ENCODE data around the gene VPS37D. TPM values are rescaled to one million over a fixed set of nuclear protein-coding genes. Genes with fewer than 3 reads are reported as not detected.
A peak's percentile ranks its signal among the peaks of the same experiment; 100 is the strongest.

VPS37D gene
- total RNA-seq, 2 donors from 2014 or later: 6.1 to 9.1 TPM

DNA sequence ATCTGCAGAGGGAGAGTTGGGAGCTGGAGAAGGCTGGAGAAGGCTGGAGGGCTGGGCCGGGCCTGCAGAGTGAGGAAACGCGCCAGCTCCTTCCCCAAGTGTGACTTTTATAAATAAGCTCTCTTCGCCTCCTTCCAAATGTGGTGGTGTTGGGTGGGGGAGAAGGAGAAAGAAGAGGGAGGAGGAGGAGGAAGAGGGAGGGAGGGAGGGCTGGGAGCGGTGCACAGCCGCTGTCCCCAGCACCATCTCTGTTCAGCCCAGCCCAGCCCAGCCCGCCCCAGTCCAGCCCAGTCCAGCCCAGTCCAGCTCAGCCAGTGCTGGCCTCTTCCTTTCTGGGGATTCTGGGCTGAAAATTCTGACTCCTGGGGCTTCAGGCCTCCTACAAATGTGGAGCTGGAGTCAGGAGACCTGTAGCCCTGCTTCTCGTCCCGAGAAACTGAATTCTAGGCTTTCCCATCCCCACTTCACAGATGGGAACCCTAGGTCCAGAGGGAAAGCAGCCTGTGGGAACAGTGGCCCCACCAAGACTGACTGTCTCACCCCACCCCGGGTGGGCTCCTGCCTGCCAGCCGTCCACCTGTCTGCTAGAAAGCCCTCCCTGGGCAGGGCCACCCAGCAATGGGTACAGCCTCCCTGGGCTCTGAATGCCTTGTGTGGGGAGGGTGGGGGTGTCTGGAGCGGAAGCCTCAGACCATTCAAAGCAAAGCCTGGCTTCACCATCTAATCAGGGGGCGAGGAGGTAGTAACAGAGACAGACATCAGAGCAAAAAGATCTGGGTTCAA, 49.6 kb downstream of the VPS37D start:
- no peaks in the 10 kb centered on the region for H3K36me3 ChIP-seq (ENCODE audit: control insufficient read depth, insufficient read depth, low read length)
- no peak for DNase-seq
- H3K27ac ChIP-seq (ENCODE audit: low read depth, low read length): no peak overlapping the region
- H3K27me3 ChIP-seq (ENCODE audit: control insufficient read depth, insufficient read depth, low read length, poor library complexity, severe bottlenecking): peaks cover 19% of the 10 kb centered on the region
- peaks cover 32% of the 10 kb centered on the region for H3K27me3 Mint-ChIP-seq (ENCODE audit: insufficient read depth)
- H3K27ac Mint-ChIP-seq: no peak overlapping the region
- peaks cover 4% of the 10 kb centered on the region for H3K4me1 ChIP-seq (ENCODE audit: control insufficient read depth, insufficient read depth, low read length)
- H3K4me3 ChIP-seq (ENCODE audit: low read length): no peak overlapping the region
- TF ChIP-seq, protein P1, sequence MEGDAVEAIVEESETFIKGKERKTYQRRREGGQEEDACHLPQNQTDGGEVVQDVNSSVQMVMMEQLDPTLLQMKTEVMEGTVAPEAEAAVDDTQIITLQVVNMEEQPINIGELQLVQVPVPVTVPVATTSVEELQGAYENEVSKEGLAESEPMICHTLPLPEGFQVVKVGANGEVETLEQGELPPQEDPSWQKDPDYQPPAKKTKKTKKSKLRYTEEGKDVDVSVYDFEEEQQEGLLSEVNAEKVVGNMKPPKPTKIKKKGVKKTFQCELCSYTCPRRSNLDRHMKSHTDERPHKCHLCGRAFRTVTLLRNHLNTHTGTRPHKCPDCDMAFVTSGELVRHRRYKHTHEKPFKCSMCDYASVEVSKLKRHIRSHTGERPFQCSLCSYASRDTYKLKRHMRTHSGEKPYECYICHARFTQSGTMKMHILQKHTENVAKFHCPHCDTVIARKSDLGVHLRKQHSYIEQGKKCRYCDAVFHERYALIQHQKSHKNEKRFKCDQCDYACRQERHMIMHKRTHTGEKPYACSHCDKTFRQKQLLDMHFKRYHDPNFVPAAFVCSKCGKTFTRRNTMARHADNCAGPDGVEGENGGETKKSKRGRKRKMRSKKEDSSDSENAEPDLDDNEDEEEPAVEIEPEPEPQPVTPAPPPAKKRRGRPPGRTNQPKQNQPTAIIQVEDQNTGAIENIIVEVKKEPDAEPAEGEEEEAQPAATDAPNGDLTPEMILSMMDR (conservative IDR thresholded peaks at IDR 0.05): no peak
- H3K4me1 Mint-ChIP-seq: no peaks in the 10 kb centered on the region
- H3K36me3 Mint-ChIP-seq (ENCODE audit: low read depth): peaks cover 14% of the 10 kb centered on the region
- H3K9me3 ChIP-seq (ENCODE audit: control insufficient read depth, low read length): no peaks in the 10 kb centered on the region
- H3K9ac ChIP-seq (ENCODE audit: extremely low read depth, low read length, poor library complexity, severe bottlenecking): no peak overlapping the region
- no peaks in the 10 kb centered on the region for H3K9me3 Mint-ChIP-seq
- WGBS, 2 experiments (ENCODE audit: insufficient coverage in 1 of 2, insufficient read length in 1 of 2): 92% methylated on average over 6 to 13 of the region's 13 CpGs
- peak overlapping the region; percentile 60 for H3K4me3 Mint-ChIP-seq

DNA sequence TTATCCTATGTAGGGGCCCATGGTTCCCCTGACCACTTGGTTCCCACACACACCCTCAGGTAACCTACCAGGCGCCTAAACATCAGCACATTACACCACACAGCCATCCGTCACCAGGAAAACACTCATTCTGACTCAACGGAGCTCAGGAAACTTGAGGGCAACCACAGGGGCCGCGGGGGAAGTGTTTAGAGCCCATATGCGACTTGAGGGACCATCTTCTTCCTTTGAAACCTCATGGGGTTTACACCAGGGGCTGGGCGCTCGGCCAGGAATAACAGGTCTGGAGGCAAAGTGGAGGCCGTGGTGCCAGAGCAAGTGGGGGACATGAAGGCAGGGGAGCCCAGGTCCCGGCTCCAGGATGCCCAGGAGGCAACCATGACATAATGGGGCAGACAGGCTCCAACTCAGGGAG, 50.4 kb downstream of the VPS37D start:
- H3K27me3 Mint-ChIP-seq (ENCODE audit: insufficient read depth): peaks cover 36% of the 10 kb centered on the region
- TF ChIP-seq, protein P1 (conservative IDR thresholded peaks at IDR 0.05): no peak
- no peaks in the 10 kb centered on the region for H3K9me3 Mint-ChIP-seq
- no peaks in the 10 kb centered on the region for H3K36me3 ChIP-seq (ENCODE audit: control insufficient read depth, insufficient read depth, low read length)
- H3K27me3 ChIP-seq (ENCODE audit: control insufficient read depth, insufficient read depth, low read length, poor library complexity, severe bottlenecking): peaks cover 19% of the 10 kb centered on the region
- WGBS, 2 experiments (ENCODE audit: insufficient coverage in 1 of 2, insufficient read length in 1 of 2): 88 to 92% methylated on average over 9 to 10 of the region's 10 CpGs
- no peak overlapping the region for H3K27ac ChIP-seq (ENCODE audit: low read depth, low read length)
- peaks cover 4% of the 10 kb centered on the region for H3K4me1 ChIP-seq (ENCODE audit: control insufficient read depth, insufficient read depth, low read length)
- no peaks in the 10 kb centered on the region for H3K9me3 ChIP-seq (ENCODE audit: control insufficient read depth, low read length)
- peaks cover 10% of the 10 kb centered on the region for H3K36me3 Mint-ChIP-seq (ENCODE audit: low read depth)
- peak overlapping the region; percentile 60 for H3K4me3 Mint-ChIP-seq
- H3K27ac Mint-ChIP-seq: no peak overlapping the region
- no peak overlapping the region for H3K4me3 ChIP-seq (ENCODE audit: low read length)
- H3K9ac ChIP-seq (ENCODE audit: extremely low read depth, low read length, poor library complexity, severe bottlenecking): no peak overlapping the region
- no peaks in the 10 kb centered on the region for H3K4me1 Mint-ChIP-seq
- DNase-seq: no peak

DNA sequence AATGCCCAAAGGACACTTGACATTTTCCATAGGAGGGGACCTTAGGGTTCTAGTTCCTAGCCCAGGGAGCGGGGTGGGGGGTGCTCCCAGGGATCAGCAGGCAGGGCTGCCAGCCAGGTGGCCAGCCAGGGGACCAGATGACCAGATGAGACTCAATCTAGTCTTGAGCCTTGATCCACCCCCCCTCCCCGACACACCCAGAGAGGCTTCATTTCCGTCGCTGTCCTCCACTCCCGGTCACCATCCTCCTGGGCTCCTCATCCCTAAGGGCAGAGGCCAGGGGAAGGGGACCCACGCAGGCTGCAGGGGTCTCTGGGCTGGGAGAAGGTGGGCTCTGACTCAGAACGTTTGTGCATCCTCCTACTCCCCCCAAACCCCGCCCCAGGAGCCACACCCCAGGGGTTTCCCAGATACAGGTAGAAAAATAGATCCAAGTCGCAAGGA, 50.8 kb downstream of the VPS37D start:
- TF ChIP-seq, protein P1 (conservative IDR thresholded peaks at IDR 0.05): no peak
- no peak overlapping the region for H3K9ac ChIP-seq (ENCODE audit: extremely low read depth, low read length, poor library complexity, severe bottlenecking)
- 61% methylated on average over 3 to 9 of the region's 9 CpGs for WGBS, 2 experiments (ENCODE audit: insufficient coverage in 1 of 2, insufficient read length in 1 of 2)

More for the DNA sequence above, 50.8 kb downstream of the VPS37D start:
- peaks cover 36% of the 10 kb centered on the region for H3K27me3 Mint-ChIP-seq (ENCODE audit: insufficient read depth)
- H3K27me3 ChIP-seq (ENCODE audit: control insufficient read depth, insufficient read depth, low read length, poor library complexity, severe bottlenecking): peaks cover 19% of the 10 kb centered on the region
- H3K4me1 ChIP-seq (ENCODE audit: control insufficient read depth, insufficient read depth, low read length): peaks cover 4% of the 10 kb centered on the region
- no peak overlapping the region for H3K27ac ChIP-seq (ENCODE audit: low read depth, low read length)
- H3K36me3 ChIP-seq (ENCODE audit: control insufficient read depth, insufficient read depth, low read length): no peaks in the 10 kb centered on the region
- H3K4me1 Mint-ChIP-seq: no peaks in the 10 kb centered on the region
- DNase-seq: no peak
- peak overlapping the region; percentile 85 for H3K4me3 ChIP-seq (ENCODE audit: low read length)
- no peaks in the 10 kb centered on the region for H3K9me3 Mint-ChIP-seq
- peak overlapping the region; percentile 60 for H3K4me3 Mint-ChIP-seq
- H3K27ac Mint-ChIP-seq: no peak overlapping the region
- H3K9me3 ChIP-seq (ENCODE audit: control insufficient read depth, low read length): no peaks in the 10 kb centered on the region
- H3K36me3 Mint-ChIP-seq (ENCODE audit: low read depth): peaks cover 6% of the 10 kb centered on the region
